ENCODE results near the gene AADACL3.

Gene AADACL3

DNA sequence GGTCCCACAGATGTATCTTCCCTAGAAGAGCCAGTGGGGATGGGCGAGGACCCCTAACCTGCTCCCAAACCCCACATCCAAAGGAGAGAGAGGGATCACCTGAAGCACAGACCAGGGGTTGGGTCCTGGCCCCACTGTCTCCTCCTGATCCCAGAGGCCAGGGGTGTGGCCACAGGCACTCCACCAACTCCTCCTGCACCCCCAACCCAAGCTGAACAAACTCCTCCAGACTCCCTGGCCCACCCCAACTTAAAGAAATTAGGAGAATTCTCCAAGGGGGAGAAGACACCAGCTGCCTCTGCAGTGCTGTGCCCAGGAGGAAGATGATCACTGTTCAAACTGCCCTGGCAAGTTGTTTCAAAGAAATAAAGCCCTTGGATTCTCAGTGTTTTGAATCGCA lies 53.1 kb downstream of the AADACL3 start:
- no peak for DNase-seq (ENCODE audit: low read depth)

DNA sequence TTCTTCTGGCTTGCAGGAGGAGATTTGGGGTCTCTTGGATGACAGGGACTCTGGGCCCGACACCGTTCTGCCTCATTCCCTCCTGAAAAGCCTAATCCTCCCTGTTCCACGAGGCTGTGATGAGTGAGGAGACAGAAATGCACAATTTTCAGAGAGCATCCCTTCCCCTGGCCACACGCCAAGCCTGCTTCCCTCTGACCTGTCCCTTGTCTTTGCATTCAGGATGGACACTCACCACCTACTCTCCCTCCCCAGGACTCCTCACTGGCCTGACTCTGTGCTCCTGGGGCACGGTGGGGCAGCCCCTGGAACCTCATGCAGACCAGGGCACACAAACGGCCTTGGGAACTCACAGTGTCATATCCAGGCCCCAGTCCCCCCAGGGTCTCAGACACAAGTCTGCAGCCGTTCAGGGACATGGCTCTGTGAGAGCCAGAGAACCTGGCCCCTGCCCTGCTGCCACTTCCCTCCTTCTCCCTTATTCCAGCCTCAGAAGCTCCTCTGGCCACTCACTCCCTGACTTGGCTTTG lies 54.1 kb downstream of the AADACL3 start:
- DNase-seq (ENCODE audit: low read depth): no peak

DNA sequence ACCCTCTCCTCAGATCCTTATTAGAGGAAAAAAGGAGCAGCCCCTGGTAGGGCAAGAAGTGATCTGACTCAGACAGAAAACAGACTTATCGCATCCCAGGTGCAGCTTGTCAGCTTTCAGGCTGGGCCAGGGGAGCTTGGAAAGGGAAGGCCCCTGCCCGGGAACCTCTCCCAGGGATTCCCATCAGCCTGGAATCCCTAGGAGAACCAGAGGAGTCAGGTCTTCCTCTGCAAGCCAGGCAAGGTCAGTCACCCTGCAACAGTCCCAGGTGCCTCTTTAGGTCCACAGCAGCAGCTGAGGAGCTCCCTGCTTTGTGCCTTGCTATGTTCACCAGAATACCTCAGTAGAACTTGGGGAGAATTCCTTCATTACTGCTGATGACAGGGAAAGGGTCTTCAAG lies 54.7 kb downstream of the AADACL3 start:
- DNase-seq (ENCODE audit: low read depth): no peak

DNA sequence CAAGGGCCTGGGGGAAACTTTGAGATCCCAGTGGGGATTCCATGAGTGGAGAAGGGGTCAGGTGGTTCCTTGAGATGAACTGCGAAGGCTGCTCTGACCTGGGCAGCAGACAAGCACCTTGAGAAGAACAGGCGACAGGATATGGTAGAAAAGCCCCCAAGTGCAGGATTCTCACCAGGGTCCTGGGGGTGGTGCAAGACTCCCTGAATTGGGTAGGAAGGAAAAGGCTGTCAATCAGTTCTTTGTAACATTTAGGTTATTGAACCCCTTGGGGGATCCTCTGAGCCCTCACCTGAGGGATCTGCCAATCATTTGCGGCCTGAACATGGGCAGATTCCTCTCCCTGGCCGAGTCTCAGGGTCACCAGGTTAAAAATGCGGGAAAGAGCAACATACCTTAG lies 55.3 kb downstream of the AADACL3 start:
- no peak for DNase-seq (ENCODE audit: low read depth)

DNA sequence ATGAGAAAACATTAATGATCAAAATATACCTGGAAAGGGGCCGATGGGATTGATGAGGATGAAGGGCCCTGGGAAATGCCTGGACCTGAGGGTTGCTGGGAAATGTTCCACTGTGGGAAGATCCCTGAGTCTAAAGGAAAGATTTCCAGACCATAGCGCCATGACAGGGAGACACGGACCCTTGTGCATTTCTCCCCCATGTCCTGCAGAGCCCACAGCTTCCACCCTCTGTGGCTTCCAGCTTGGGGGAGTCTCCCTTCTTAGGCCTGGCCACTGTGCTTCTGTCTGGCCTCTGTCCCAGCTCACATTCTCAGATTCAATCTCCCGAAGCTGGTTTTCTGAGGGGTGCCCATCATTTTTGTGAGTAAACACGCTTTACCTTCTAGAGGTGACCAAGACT lies 56.6 kb downstream of the AADACL3 start:
- no peak for DNase-seq (ENCODE audit: low read depth)

DNA sequence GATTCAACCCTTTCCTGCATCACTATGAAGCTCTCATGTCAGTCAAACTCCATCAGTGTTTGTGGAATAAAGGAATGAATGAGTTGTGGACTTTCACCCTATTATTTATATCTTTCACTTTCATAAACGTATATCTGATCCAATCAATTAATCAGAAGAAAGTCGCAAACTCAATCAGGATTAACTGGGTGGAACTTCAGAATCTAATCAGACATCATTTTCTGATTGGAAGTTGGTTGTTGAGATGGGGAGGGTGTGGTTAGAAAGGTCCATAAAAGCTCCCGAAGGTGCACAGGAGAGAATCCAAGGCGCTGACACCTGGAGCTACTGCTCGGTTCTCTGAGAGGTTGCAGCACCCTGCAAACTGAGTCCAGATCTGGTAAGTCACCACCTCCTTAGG lies 57.5 kb downstream of the AADACL3 start, which contains the start of gene PRAMEF12:
Gene PRAMEF12 (plus strand): TSS at position 301 of the 400 bp plus-strand sequence. CDS start 1,130 bp downstream, outside the sequence.
- no peak for DNase-seq (ENCODE audit: low read depth)

DNA sequence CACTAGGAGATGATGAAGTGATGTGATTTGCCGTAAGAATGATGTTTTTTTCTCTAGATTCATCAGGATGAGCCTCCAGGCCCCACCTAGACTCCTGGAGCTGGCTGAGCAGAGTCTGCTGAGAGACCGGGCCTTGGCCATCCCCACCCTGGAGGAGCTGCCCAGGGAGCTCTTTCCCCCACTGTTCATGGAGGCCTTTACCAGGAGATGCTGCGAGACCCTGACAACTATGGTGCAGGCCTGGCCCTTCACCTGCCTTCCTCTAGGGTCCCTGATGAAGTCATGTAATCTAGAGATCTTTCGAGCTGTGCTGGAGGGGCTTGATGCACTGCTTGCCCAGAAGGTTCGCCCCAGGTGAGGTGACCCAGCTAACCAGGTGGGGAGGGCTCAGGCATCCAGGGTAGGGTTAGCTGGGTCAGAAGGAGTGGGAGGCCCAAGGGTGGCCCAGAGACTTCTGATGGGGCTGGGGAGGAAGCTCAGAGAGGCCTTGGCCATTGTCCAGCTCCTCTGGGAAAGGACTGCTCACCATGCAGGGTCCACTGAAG lies 59.0 kb downstream of the AADACL3 start:
- no peak for DNase-seq (ENCODE audit: low read depth)

DNA sequence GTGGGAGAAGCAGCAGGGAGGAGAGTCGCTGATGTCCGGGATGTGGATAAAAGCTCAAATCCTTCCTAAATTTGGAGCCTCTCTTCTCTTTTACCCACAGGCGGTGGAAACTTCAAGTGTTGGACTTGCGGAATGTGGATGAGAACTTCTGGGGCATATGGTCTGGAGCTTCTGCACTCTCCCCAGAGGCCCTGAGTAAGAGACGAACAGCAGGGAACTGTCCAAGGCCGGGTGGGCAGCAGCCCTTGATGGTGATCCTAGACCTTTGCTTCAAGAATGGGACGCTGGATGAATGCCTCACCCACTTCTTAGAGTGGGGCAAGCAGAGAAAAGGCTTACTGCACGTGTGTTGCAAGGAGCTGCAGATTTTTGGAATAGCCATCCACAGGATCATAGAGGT lies 59.5 kb downstream of the AADACL3 start:
- no peak for DNase-seq (ENCODE audit: low read depth)

DNA sequence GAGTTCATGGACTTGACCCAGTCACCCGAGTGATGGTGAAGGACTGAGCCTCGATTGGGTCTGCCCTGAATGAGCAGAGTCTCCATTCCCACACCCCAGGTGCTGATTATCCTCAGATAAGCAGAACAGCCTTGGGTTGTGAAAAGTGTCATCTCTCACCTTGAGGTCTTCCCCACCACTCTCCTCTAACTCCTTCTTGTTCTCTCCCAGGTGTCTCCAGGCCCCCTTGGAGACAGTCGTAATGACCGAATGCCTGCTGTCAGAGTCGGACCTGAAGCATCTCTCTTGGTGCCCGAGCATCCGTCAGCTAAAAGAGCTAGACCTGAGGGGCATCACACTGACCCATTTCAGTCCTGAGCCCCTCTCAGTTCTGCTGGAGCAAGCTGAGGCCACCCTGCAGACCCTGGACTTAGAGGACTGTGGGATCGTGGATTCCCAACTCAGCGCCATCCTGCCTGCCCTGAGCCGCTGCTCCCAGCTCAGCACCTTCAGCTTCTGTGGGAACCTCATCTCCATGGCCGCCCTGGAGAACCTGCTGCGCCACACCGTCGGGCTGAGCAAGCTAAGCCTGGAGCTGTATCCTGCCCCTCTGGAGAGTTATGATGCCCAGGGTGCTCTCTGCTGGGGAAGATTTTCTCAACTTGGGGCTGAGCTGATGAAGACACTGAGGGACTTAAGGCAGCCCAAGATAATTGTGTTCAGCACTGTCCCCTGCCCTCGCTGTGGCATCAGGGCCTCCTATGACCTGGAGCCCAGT lies 61.1 kb downstream of the AADACL3 start:
- no peak for DNase-seq (ENCODE audit: low read depth)

All from amniotic epithelial cell (primary cell).